Measurements from ENCODE around the gene IL1RAPL2.

GRCh38 chrX:105701310-105702052 is 1135.5 kb downstream of the IL1RAPL2 start:
- peak; percentile 48 for TF ChIP-seq CTCF (IDR thresholded peaks at IDR 0.05)
- TF ChIP-seq RCOR1 (IDR thresholded peaks at IDR 0.05; ENCODE audit: low read length) = no peak
- TF ChIP-seq EP300 (IDR thresholded peaks at IDR 0.05; ENCODE audit: borderline replicate concordance in 1 of 2, low read depth in 1 of 2, low read length in 1 of 2) = no peak
- no peak for TF ChIP-seq GATA2 (CRISPR knock-in tag; IDR thresholded peaks at IDR 0.05)
- no peak for TF ChIP-seq POLR2AphosphoS5 (IDR thresholded peaks at IDR 0.05; ENCODE audit: low read depth, low read length)
- no peak for TF ChIP-seq EZH2phosphoT487 (IDR thresholded peaks at IDR 0.05; ENCODE audit: borderline replicate concordance, low read depth)
- peak; percentile 38; the same call in 1 of the 2 replicates for TF ChIP-seq RAD21 (IDR thresholded peaks at IDR 0.05; ENCODE audit: low read length)
- no peak for TF ChIP-seq SMC3 (IDR thresholded peaks at IDR 0.05; ENCODE audit: low read depth, low read length)
- TF ChIP-seq MAX (IDR thresholded peaks at IDR 0.05; ENCODE audit: low read depth) = no peak
- no peak for TF ChIP-seq TAF1 (IDR thresholded peaks at IDR 0.05; ENCODE audit: borderline replicate concordance, low read depth, low read length)
- TF ChIP-seq, protein P1, sequence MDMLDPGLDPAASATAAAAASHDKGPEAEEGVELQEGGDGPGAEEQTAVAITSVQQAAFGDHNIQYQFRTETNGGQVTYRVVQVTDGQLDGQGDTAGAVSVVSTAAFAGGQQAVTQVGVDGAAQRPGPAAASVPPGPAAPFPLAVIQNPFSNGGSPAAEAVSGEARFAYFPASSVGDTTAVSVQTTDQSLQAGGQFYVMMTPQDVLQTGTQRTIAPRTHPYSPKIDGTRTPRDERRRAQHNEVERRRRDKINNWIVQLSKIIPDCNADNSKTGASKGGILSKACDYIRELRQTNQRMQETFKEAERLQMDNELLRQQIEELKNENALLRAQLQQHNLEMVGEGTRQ (IDR thresholded peaks at IDR 0.05; ENCODE audit: borderline replicate concordance, low read depth, low read length) = no peak

All from SK-N-SH (cell line).